Measurements from ENCODE around the gene RAMP1. TPM values are rescaled to one million over a fixed set of nuclear protein-coding genes. Genes with fewer than 3 reads are reported as not detected.
"Not testable (repeated sequence)": the region's sequence is repeated elsewhere in the genome, so short reads cannot be mapped to it uniquely, and the experiment has no call there.

Gene RAMP1
- total and polyA plus RNA-seq, 2 of the 4 experiments (the other 2 are of a cell fraction) = 15.8 to 77.1 TPM

DNA sequence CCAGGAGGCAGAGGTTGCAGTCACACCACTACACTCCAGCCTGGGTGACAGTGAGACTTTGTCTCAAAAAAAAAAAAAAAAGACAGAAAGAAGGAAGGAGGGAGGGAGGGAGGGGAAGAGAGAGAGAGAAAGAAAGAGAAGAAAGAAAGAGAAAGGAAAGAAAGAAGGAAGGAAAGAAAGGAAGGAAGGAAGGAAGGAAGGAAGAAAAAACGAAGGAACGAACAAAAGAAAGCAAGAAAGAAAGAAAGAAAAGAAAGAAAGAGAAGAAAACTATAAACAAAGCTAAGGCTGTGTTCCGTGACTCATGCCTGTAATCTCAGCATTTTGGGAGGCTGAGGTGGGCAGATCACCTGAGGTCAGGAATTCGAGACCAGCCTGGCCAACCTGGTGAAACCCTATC lies 91.9 kb downstream of the RAMP1 start:
- H3K14ac ChIP-seq (replicated peaks; ENCODE audit: low read depth, low read length); intact Hi-C loops (cut with micrococcal nuclease); H2AFZ ChIP-seq (replicated peaks; ENCODE audit: low read length, poor library complexity); DNase-seq; H3K4me2 ChIP-seq (ENCODE audit: low read depth, low read length); H3K18ac ChIP-seq (ENCODE audit: low read depth, low read length); H3K4me1 ChIP-seq (ENCODE audit: control insufficient read depth, insufficient read depth, low read length); H4K91ac ChIP-seq (ENCODE audit: insufficient read depth, low read depth, low read length); H3K9ac ChIP-seq (ENCODE audit: low read depth, low read length); ATAC-seq (ENCODE audit: low read depth); H2BK5ac ChIP-seq (ENCODE audit: low read depth, low read length, poor library complexity, severe bottlenecking); H2AK9ac ChIP-seq (replicated peaks; ENCODE audit: low read depth, low read length, poor library complexity); H4K8ac ChIP-seq (ENCODE audit: low read depth in 2 of 2, low read length in 2 of 2); H3K4ac ChIP-seq (ENCODE audit: low read depth, low read length); BruUV-seq (replicated peaks); H2BK120ac ChIP-seq (ENCODE audit: low read depth, low read length); H3K56ac ChIP-seq (ENCODE audit: extremely low read depth, insufficient read depth, low read length); H3K9me3 ChIP-seq (ENCODE audit: control insufficient read depth, insufficient read depth, low read length); H2AK5ac ChIP-seq (ENCODE audit: low read depth, low read length); H3K36me3 ChIP-seq (ENCODE audit: control insufficient read depth, insufficient read depth, low read length); H3K79me1 ChIP-seq (ENCODE audit: low read depth in 1 of 2, low read length in 2 of 2); H4K20me1 ChIP-seq (ENCODE audit: insufficient read depth, low read length); POLR2A ChIA-PET (ENCODE audit: unreplicated experiment); H3K9me1 ChIP-seq (ENCODE audit: insufficient read depth, low read length); dilution Hi-C loops (cut with HindIII; ENCODE audit: low sequenced_read_pairs, unreplicated experiment); H4K5ac ChIP-seq (ENCODE audit: low read depth, low read length); H2BK20ac ChIP-seq (ENCODE audit: low read depth, low read length); H3K27ac ChIP-seq (ENCODE audit: insufficient read depth, low read length); H3K23ac ChIP-seq (ENCODE audit: low read depth, low read length); H2BK15ac ChIP-seq (ENCODE audit: low read depth, low read length); H3K4me3 ChIP-seq (ENCODE audit: insufficient read depth, low read depth, low read length); in situ Hi-C loops (cut with MboI; ENCODE audit: low sequenced_read_pairs): not testable (repeated sequence)
- CTCF ChIA-PET = interaction anchor here (0.7 kb wide), 1 partner anchor 17 kb away, joined by 3 read pairs; no protein-coding TSS in a partner anchor
- WGBS, 2 experiments (ENCODE audit: extremely low coverage in 2 of 2, insufficient read length in 1 of 2) = no CpG with 5 or more reads among the region's 4 CpGs
- H3K27me3 ChIP-seq (ENCODE audit: control insufficient read depth, insufficient read depth, low read length) = peaks cover 17% of the 10 kb centered on the region
